ENCODE results near the gene NECAB3. TPM values are rescaled to one million over a fixed set of nuclear protein-coding genes. Genes with fewer than 3 reads are reported as not detected.

The NECAB3 gene
- polyA plus RNA-seq, 1 of the 3 experiments (the other 2 are of a cell fraction), result 20.1 TPM

DNA sequence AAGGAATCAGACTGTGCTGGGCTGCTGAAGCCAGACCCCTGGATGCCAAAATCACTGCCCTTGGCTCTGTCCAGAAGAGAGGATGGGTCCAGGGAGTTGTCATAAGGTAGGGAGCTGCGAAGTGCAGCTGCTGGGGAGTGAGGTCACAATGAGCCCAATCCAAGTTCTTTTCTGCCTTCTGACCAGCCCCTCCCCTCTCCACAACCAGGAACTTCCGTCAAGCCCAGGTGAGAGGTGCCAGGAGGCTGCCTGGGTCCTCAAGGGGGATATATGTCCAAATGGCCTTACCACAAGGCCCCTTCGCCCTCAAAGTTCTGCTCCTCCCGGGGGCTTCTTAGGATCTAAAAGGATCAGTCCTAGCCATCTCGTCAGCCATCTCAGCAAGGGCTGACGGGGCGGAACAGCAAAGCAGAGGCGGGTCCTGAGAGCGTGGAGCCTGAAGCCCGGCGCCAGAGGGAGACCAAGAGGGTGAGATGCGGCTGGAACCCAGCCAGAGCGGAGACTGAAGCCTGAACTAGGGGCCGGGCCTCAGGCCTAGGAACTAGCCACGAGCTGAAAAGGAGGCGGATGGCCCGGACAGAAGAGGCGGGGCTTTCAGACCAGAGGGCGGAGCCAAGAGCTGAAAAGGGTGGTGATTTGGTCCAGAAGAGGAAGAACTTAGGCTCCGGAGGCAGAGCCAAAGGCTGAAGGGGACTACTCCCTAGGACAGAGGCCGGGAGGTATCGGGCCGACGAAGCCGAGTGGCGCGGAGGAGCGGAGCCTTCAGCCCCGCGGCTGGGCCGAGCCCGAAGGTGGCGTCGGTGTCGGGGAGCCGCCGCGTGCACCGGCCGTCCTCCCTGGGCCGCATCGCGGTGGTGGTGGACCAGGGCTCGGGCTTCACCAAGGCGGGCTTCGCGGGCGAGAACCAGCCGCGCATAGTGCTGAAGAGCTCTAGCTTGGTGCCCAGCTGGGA lies 7.7 kb downstream of the NECAB3 start, which contains the start of gene ACTL10:
Gene ACTL10, plus strand, starts transcription at position 651 of the 952 bp plus-strand sequence. CDS start 555 bp downstream, outside the sequence.
- peaks cover 0 to 41% of the 10 kb centered on the region in 2 experiments; a peak in 1 of 4 replicates for H3K4me1 ChIP-seq (ENCODE audit: control insufficient read depth in 1 of 2, insufficient read depth in 2 of 2, low read depth in 1 of 2, low read length in 1 of 2)
- ChIA-PET CTCF (interaction anchor here (0.5 to 10.6 kb wide), 26 partner anchors 9 to 301 kb away, joined by 3 to 114 read pairs (median 4); partner anchors contain the start of gene ZNF341), POLR2A (interaction anchor here (0.7 to 3.7 kb wide), 10 partner anchors 12 to 273 kb away, joined by 3 to 17 read pairs (median 4); partner anchors contain the start of genes CBFA2T2 and SNTA1)
- 55% methylated on average over 40 of the region's 50 CpGs for WGBS (ENCODE audit: low lambda C conversion rate)
- no peaks in the 10 kb centered on the region for H3K9me3 ChIP-seq
- H4K20me1 ChIP-seq (ENCODE audit: insufficient read depth), result no peaks in the 10 kb centered on the region
- H3K4me3 ChIP-seq (ENCODE audit: low read depth in 2 of 2, low read length in 1 of 2), result peak within 1 kb of the TSS; percentile 41 to 52; a peak in 3 of 4 replicates
- H2AFZ ChIP-seq (ENCODE audit: low read depth), result peak within 1 kb of the TSS; percentile 36; the same call in 1 of the 2 replicates
- H3K9ac ChIP-seq, result no peak within 1 kb of the TSS
- no peaks in the 10 kb centered on the region for H3K79me2 ChIP-seq (ENCODE audit: insufficient read depth)
- peak within 1 kb of the TSS; percentile 75; the same call in 1 of the 2 replicates for H3K4me2 ChIP-seq
- H3K27me3 ChIP-seq (ENCODE audit: insufficient read depth), result no peaks in the 10 kb centered on the region
- peak; percentile 94 for DNase-seq
- no peaks in the 10 kb centered on the region for H3K9me2 ChIP-seq
- H3F3A ChIP-seq (replicated peaks; ENCODE audit: insufficient read depth), result peaks cover 25% of the 10 kb centered on the region
- H3K36me3 ChIP-seq (replicated peaks in 1 of 2; ENCODE audit: control insufficient read depth in 1 of 2, insufficient read depth in 2 of 2, low read length in 1 of 2), result peaks cover 8 to 17% of the 10 kb centered on the region in 2 experiments
- H3K27ac ChIP-seq (ENCODE audit: low read depth in 2 of 2, low read length in 1 of 2), result peak within 1 kb of the TSS; percentile 55 to 87; a peak in 3 of 4 replicates
- TF ChIP-seq MEF2A (IDR thresholded peaks at IDR 0.05; ENCODE audit: borderline replicate concordance, low read depth) (no peak), GATA2 (CRISPR knock-in tag; IDR thresholded peaks at IDR 0.05) (no peak), TEAD4 (IDR thresholded peaks at IDR 0.05; ENCODE audit: borderline replicate concordance, insufficient read depth) (no peak), RAD21 (IDR thresholded peaks at IDR 0.05; ENCODE audit: low read length) (0 out of 2 replicates have a peak, but pooled peaks have one; percentile 8), RFX5 (IDR thresholded peaks at IDR 0.05; ENCODE audit: low read length) (no peak), NRF1 (IDR thresholded peaks at IDR 0.05; ENCODE audit: low read depth, low read length) (no peak), FOSL2 (IDR thresholded peaks at IDR 0.05; ENCODE audit: borderline replicate concordance, low read depth) (no peak), GABPA (IDR thresholded peaks at IDR 0.05; ENCODE audit: low read depth) (peak; percentile 26; the same call in 1 of the 2 replicates), RXRA (IDR thresholded peaks at IDR 0.05; ENCODE audit: borderline replicate concordance, low read depth) (no peak), NFIC (IDR thresholded peaks at IDR 0.05; ENCODE audit: borderline replicate concordance) (peak; percentile 72), TCF12 (IDR thresholded peaks at IDR 0.05) (no peak), RCOR1 (IDR thresholded peaks at IDR 0.05; ENCODE audit: low read length) (no peak), TAF1 (IDR thresholded peaks at IDR 0.05; ENCODE audit: borderline replicate concordance, low read depth, low read length) (no peak), MXI1 (IDR thresholded peaks at IDR 0.05; ENCODE audit: low read depth, low read length) (peak; percentile 77), FOXJ3 (CRISPR knock-in tag; IDR thresholded peaks at IDR 0.05) (no peak), FOXM1 (IDR thresholded peaks at IDR 0.05; ENCODE audit: low read depth) (no peak), JUND (IDR thresholded peaks at IDR 0.05) (no peak), SMC3 (IDR thresholded peaks at IDR 0.05; ENCODE audit: low read depth, low read length) (peak; percentile 19; the same call in 1 of the 2 replicates), EP300 (IDR thresholded peaks at IDR 0.05; ENCODE audit: borderline replicate concordance in 1 of 2, low read depth in 1 of 2, low read length in 1 of 2) (no peak; a peak in 1 of 4 replicates)
- TF ChIP-seq, protein P1, sequence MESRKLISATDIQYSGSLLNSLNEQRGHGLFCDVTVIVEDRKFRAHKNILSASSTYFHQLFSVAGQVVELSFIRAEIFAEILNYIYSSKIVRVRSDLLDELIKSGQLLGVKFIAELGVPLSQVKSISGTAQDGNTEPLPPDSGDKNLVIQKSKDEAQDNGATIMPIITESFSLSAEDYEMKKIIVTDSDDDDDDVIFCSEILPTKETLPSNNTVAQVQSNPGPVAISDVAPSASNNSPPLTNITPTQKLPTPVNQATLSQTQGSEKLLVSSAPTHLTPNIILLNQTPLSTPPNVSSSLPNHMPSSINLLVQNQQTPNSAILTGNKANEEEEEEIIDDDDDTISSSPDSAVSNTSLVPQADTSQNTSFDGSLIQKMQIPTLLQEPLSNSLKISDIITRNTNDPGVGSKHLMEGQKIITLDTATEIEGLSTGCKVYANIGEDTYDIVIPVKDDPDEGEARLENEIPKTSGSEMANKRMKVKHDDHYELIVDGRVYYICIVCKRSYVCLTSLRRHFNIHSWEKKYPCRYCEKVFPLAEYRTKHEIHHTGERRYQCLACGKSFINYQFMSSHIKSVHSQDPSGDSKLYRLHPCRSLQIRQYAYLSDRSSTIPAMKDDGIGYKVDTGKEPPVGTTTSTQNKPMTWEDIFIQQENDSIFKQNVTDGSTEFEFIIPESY (IDR thresholded peaks at IDR 0.05; ENCODE audit: borderline replicate concordance, low read depth), result no peak
- TF ChIP-seq, protein P2, sequence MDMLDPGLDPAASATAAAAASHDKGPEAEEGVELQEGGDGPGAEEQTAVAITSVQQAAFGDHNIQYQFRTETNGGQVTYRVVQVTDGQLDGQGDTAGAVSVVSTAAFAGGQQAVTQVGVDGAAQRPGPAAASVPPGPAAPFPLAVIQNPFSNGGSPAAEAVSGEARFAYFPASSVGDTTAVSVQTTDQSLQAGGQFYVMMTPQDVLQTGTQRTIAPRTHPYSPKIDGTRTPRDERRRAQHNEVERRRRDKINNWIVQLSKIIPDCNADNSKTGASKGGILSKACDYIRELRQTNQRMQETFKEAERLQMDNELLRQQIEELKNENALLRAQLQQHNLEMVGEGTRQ (IDR thresholded peaks at IDR 0.05; ENCODE audit: borderline replicate concordance, low read depth, low read length), result no peak
- TF ChIP-seq, protein P3, sequence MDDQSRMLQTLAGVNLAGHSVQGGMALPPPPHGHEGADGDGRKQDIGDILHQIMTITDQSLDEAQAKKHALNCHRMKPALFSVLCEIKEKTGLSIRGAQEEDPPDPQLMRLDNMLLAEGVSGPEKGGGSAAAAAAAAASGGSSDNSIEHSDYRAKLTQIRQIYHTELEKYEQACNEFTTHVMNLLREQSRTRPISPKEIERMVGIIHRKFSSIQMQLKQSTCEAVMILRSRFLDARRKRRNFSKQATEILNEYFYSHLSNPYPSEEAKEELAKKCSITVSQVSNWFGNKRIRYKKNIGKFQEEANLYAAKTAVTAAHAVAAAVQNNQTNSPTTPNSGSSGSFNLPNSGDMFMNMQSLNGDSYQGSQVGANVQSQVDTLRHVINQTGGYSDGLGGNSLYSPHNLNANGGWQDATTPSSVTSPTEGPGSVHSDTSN (IDR thresholded peaks at IDR 0.05), result no peak
- TF ChIP-seq, protein P4, sequence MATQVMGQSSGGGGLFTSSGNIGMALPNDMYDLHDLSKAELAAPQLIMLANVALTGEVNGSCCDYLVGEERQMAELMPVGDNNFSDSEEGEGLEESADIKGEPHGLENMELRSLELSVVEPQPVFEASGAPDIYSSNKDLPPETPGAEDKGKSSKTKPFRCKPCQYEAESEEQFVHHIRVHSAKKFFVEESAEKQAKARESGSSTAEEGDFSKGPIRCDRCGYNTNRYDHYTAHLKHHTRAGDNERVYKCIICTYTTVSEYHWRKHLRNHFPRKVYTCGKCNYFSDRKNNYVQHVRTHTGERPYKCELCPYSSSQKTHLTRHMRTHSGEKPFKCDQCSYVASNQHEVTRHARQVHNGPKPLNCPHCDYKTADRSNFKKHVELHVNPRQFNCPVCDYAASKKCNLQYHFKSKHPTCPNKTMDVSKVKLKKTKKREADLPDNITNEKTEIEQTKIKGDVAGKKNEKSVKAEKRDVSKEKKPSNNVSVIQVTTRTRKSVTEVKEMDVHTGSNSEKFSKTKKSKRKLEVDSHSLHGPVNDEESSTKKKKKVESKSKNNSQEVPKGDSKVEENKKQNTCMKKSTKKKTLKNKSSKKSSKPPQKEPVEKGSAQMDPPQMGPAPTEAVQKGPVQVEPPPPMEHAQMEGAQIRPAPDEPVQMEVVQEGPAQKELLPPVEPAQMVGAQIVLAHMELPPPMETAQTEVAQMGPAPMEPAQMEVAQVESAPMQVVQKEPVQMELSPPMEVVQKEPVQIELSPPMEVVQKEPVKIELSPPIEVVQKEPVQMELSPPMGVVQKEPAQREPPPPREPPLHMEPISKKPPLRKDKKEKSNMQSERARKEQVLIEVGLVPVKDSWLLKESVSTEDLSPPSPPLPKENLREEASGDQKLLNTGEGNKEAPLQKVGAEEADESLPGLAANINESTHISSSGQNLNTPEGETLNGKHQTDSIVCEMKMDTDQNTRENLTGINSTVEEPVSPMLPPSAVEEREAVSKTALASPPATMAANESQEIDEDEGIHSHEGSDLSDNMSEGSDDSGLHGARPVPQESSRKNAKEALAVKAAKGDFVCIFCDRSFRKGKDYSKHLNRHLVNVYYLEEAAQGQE (IDR thresholded peaks at IDR 0.05; ENCODE audit: low read depth, low read length), result no peak
- TF ChIP-seq, protein P5, sequence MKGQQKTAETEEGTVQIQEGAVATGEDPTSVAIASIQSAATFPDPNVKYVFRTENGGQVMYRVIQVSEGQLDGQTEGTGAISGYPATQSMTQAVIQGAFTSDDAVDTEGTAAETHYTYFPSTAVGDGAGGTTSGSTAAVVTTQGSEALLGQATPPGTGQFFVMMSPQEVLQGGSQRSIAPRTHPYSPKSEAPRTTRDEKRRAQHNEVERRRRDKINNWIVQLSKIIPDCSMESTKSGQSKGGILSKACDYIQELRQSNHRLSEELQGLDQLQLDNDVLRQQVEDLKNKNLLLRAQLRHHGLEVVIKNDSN (IDR thresholded peaks at IDR 0.05; ENCODE audit: borderline replicate concordance, low read depth), result no peak
